Mucosa of gallbladder (tissue), 1 donor: ENCODE data around the gene HOXA10. TPM values are rescaled to one million over a fixed set of nuclear protein-coding genes. Genes with fewer than 3 reads are reported as not detected.

ENCODE experiments used
- DNase-seq: peaks from one replicate; pipeline ENCODE4 v3.0.0-alpha.2; 2020; ENCODE audit warnings: low spot score
- total RNA-seq: library from RNA; stranded (reverse); gene quantifications from one replicate; pipeline ENCODE4 v1.2.1, GENCODE V29; 2021
- donor health status: DM: no; HTN: no; CAD: no.

The HOXA10 gene
- total RNA-seq, 1 donor from 2014 or later: 0.12 TPM

DNA sequence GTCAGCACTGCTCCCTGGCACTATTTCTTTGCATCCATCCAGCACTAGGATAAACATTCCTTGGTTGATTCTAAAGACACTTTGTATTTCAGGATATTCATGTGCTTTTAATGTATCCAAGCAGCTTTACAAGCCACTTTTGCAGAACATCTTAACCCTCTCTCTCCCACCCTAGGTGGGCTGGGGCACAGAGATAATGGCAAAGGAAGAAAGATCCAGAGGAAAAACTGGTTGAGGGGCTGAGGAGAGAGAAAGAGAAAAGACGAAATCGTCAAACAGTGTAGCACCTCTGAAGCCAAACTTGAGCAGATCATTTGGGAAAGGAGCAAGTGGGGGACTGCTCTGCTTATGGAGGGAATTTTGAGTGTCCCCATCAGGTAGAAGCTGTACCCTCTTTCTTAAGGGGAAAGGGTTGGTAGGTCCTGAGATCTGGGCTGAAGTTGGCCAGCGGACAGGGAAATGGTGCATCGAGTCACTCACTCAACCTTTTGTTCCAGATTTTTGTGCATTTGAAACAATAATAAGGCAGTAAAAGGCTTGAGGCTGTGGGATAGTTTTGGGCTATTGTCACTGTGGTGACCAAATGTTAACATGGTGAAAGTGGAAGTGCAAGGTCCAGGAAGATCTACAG lies 30.0 kb upstream of the HOXA10 start:
- DNase-seq: no peak

DNA sequence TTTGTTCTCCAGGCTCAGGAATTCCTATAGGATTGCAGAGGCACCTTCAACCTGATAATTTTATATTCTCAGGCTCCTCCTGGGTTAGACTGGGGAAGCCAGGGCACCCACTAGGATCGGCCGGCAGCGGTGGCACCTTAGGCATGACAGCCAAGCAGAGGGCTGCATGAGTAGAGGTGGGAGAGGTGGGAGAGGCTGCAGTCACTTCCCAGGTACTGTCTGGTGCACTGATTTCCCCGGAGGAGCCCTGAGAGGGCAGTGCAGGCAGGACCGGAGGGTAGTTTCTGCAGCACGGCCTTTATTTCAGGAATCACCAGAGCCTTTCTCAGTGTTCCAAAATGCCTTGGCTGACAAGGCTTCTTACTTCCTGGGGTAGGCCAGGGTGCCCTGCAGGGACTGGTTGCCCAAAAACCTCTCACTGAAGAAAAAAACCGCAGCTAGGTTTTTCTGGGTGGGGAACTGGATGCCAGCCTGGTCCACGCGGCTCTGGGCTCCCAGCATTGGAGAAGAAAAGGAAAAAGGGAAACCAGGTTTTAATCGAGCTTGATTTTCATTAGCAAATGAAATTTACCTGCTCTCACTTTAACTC lies 29.3 kb upstream of the HOXA10 start:
- DNase-seq: no peak

- DNase-seq: no peak
Observed at GRCh38 chr7:27202862-27203134, 28.7 kb upstream of the HOXA10 start.

- no peak for DNase-seq
Observed at GRCh38 chr7:27202018-27202861, 28.1 kb upstream of the HOXA10 start.

DNA sequence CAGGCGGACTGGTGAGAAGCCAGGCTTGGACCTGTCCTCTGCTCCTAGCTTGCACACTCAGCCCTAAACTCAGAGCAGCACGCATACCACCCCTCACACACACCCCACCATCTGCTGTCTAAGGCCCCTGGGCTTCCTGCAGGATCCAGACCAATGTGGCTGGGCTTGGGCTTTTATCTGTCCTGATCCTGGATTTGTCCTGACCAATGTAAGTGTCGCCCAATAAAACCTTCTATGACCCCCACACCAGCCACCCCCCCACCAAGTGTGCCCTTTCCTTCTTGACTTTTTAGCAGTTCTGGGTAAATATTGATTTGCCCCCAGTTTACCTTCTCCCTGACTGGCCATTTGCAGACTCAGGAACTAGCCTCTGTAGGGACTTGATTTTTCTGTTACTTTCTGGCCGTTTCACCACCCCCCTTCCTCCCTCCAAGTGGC lies 27.5 kb upstream of the HOXA10 start:
- DNase-seq: no peak

DNA sequence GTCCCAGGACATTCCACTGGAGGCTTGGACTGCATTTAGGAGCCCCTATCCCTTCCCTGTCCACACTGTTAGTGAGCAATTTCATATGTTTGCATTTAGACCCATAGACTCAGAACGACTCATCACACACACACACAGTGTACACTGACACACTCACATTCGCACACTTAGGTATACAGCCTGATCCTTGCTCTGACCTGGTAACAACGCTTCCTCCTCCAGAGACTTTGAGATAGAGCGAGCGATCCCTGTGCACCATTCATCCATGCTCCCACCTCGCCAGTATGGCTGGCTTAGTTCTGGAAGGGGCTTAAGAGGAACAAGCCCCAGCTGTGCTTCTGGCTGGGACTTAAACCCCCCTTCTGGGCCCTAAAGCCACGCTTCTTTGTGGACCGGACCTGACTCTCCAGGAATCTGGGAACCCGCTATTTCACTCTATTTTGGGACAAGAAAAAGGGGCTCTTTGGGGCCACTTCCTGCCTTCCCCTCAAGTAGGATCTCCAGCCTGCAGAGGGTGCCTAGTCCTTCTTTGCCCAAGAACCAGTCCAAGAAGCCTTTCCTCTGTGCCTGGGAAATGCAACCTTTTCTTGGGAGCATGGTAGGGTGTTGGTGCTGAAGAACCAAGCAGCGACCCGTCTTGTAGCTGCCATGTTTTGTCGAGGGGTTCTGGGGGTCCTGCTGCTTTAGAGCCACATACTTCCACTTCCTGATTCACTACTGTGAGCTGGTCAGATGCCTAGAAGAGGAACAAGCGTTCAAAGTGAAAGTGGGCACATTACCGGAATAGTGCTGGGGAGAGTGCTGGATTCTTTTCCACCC lies 26.9 kb upstream of the HOXA10 start:
- DNase-seq: no peak

- DNase-seq: no peak
Observed at GRCh38 chr7:27199849-27200760, 26.0 kb upstream of the HOXA10 start, which contains the start of gene HOXA13. Gene HOXA13 (minus strand): TSS chr7:27200091. CDS start chr7:27200077, 14 bp downstream.

GRCh38 chr7:27198871-27199801 lies 25.0 kb upstream of the HOXA10 start:
- DNase-seq: no peak

- no peak for DNase-seq
Observed at GRCh38 chr7:27198138-27198841, 24.2 kb upstream of the HOXA10 start.

DNA sequence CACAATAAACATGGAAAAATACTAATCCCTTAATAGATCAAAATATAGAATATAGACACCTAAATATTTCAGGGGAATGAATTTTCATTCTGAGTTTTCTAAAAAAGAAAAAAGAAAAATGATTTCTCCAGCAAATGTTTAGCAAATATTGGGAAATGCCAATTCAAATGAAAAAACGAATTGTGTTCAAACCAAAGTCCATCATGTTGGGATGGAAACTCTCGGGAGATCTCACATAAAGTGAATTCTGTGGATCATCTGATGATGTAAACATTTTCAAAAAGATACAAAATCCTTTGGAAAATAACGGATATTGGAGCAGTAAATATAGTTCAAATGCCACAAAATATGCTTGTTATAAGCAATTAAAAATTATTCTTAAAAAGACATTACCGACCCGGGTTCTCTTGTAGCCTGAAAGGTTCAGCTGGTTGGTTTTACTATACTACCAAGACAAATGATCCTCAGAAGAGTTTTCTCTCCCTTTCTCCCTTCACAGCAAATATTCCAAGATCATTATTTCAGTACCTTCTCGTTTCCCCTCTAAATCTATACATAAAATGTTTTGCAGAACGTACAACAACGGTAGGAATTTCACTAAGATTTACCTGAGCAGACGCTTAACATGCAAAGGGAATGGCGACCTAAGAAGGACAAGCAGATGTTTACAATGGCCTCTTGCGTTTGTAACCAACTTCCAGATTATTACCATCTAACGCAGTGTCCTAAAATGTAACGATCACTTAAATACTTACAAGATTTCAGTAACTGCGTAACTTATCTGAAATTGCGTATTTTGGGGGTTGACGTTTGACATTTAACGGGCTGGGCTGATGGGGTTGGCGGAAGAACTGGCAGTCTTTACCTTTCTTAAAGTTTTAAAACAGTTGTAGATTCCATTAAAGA lies 23.3 kb upstream of the HOXA10 start:
- DNase-seq: no peak

DNA sequence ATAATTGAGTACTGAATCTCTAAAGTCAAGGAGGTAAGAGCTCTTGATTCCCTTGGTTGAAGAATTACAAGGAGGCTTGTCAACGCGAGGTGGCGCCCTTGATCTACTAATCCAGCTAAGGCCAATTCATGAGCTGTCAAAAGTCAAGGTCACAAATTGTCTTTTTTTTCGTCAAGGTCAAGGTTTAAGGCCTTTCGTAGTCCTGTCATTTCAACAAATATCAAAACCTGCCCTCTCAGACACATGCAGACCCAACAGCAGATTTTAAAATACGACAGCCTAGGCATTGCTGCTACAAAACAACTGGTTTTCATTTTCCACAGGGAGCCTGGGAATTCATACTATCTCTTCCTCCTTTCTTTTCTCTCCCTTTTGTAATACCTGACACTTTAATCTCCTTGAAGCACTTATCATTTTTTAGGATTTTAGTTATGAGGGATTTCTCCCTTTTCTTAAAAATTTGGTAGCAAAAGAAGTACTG lies 22.2 kb upstream of the HOXA10 start:
- DNase-seq: peak; percentile 82

DNA sequence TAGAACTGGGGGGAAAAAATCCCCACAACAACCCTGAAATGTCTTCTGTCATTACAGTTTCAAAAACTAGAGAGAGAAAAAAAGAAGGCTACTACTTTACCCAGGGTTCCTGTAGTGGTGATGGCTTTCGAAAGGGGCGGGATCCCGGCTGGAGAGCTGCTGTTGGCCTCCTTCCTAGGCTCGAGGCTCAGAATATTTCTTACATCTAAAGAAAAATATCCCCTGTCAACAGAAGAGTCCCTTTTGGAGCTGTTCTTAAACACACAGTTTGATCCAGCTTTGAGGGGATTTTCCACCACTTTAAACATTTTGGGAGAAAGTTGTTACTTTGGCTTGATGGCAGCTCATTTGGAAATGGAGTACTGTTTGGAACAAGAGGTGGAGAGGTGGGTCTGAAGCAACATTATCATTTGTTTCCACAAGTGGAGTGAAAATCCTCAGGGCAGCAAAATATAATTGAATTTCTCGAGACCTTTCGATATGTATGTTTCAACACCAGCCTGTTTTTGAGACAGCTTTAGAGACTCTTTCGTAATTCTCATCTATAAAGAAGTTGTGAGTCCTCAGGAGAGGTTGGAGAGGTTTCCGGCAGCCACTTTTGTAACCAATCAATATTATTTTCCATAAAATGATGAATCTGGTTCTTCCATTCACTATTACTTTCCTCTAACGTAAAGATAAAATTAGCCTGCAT lies 20.7 kb upstream of the HOXA10 start:
- no peak for DNase-seq

GRCh38 chr7:27194002-27194352 lies 19.9 kb upstream of the HOXA10 start:
- DNase-seq: no peak

DNA sequence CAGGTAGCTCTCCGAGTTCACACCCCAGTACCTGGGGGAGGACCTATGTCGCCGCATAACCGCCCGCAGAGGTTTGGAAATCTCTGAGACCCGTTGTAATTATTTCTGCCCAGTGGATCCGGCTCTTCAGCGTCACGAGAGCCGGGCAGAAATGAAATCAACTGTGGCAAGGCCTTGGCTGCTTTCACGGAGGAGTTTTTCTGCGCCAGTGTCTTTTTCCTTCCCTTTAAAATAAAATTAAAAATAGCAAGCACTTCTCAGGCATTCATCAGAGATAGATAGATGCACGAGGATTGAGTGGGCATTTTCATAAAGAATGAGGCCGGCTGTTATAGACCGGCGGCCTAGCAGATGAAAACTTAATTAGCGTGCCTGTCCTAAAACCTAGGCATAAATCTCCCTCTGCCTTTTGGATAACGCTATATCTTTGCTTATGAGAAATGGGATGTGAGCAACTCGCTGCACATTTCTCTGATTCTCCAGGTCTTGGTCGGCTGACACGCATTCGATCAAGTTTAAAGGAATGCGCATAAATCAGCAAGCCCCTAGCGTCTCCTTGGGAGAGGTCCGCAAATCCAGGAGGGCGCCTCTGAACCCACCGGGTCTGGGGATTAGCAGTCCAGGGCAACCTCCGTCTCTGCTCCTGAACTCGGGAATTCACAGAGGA lies 19.3 kb upstream of the HOXA10 start:
- no peak for DNase-seq

DNA sequence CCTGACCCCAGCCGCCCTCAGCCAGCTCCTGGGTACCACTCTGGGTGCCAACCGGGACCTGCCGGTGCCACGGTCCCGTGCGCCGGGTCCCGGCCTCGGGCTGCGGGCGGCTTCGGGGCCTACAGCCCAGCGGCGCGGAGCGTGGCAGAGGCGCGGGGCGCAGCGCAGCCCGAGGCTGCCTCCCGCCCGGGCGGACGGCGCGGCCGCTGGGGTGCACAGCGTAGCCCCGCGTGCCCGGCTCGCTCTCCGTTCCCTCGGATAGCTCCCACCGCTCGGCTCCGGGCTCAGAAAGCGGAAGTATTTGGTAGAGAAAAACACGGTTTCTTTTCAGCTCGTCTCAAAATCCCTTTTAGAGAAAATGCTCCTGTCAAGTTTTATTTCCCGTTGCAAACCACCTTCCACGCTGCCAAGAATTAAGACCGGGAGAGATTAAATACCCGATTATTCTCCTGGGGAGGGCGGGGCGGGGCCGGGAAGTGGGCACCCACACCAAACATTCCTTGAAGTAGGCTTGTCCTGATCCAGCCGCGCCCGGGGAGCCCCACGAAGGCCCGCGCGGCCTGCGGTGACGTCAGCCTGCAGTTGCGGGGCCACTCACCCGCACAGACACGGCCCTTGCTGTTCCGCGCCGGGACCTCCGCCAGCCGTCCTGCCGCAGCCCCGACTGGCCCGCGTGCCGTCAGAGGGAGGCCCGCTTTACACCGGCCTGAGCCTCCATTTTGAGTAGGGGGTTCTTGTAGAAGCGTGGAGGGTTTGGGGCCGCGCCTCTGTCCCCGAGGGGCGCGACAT lies 18.6 kb upstream of the HOXA10 start:
- DNase-seq: no peak
